C4-2B (cell line): ENCODE measurements around the gene TRAF1.

Experiments
- CTCF ChIP-seq: fragments of 450-650 bp; conservative IDR thresholded peaks from 2 replicates; pipeline ENCODE4 v1.5.1; 2017; ENCODE audit warnings: mild to moderate bottlenecking
- ZFX ChIP-seq: fragments of 450-650 bp; IDR thresholded peaks from 2 replicates; pipeline ENCODE4 v1.6.1; 2017

GRCh38 chr9:120878188-120879130, 48.1 kb downstream of the TRAF1 start:
- TF ChIP-seq CTCF (no peak), ZFX (no peak)
